A673 (cell line): ENCODE measurements around the gene FHIT. TPM values are rescaled to one million over a fixed set of nuclear protein-coding genes. Genes with fewer than 3 reads are reported as not detected.

Experiments used
- Bru-seq: library from RNA; stranded (reverse); fragments of 400-500 nt; gene quantifications from one replicate; lab custom pipeline; 2021; lab: Mats Ljungman, UMichigan
- BruChase-seq, 2 experiments: library from RNA; stranded (reverse); fragments of 400-500 nt; gene quantifications; one replicate each; lab custom pipeline; 2021; lab: Mats Ljungman, UMichigan
- BruUV-seq: library from RNA; stranded (reverse); fragments of 400-500 nt; replicated peaks from 2 replicates; lab custom pipeline; 2021; lab: Mats Ljungman, UMichigan
- CTCF ChIA-PET: fragments of 300-600 bp; sonication (Branson Sonifier 250); formaldehyde crosslinking; loops from one replicate; lab custom pipeline; 2022; ENCODE audit warnings: antibody characterized with exemption; lab: Charles Lee
- POLR2A ChIA-PET: fragments of 300-600 bp; sonication (Branson Sonifier 250); formaldehyde crosslinking; loops from one replicate; lab custom pipeline; 2022; ENCODE audit warnings: antibody characterized with exemption; ENCODE audit not compliant: low non-redundant PET; lab: Charles Lee
- DNase-seq: peaks from one replicate; pipeline ENCODE4 v3.0.0-alpha.2; 2015; ENCODE audit warnings: low spot score
- H3K27ac ChIP-seq: fragments of 200-600 bp; sonication (generic); 2 replicates; pipeline ENCODE4 v1.5.1; 2016; ENCODE audit warnings: mixed run types, low read depth, mild to moderate bottlenecking, mixed read lengths, antibody characterized with exemption, low read length; ENCODE audit not compliant: poor library complexity, severe bottlenecking
- H3K27me3 ChIP-seq: fragments of 200-600 bp; sonication (generic); replicated peaks from 2 replicates; pipeline ENCODE4 v1.6.1; 2017; ENCODE audit warnings: mixed run types, low read depth, mild to moderate bottlenecking, mixed read lengths, antibody characterized with exemption, low read length; ENCODE audit not compliant: insufficient read depth, poor library complexity
- H3K36me3 ChIP-seq: fragments of 200-600 bp; sonication (generic); 2 replicates; pipeline ENCODE4 v1.6.1; 2016; ENCODE audit warnings: mixed run types, mild to moderate bottlenecking, mixed read lengths, antibody characterized with exemption, low read length; ENCODE audit not compliant: insufficient read depth, poor library complexity, severe bottlenecking
- H3K4me1 ChIP-seq: fragments of 200-600 bp; sonication (generic); 2 replicates; pipeline ENCODE4 v1.6.1; 2017; ENCODE audit warnings: mixed run types, mild to moderate bottlenecking, mixed read lengths, antibody characterized with exemption, low read length; ENCODE audit not compliant: insufficient read depth, poor library complexity, severe bottlenecking
- H3K4me3 ChIP-seq: fragments of 200-600 bp; sonication (generic); 2 replicates; pipeline ENCODE4 v1.5.1; 2016; ENCODE audit warnings: low read depth, mixed run types, mild to moderate bottlenecking, mixed read lengths, low read length; ENCODE audit not compliant: poor library complexity, severe bottlenecking
- H3K9me3 ChIP-seq: fragments of 200-600 bp; sonication (generic); 2 replicates; pipeline ENCODE4 v1.6.1; 2016; ENCODE audit warnings: mixed run types, low read depth, mild to moderate bottlenecking, mixed read lengths, antibody characterized with exemption, low read length; ENCODE audit not compliant: poor library complexity, severe bottlenecking
- CTCF ChIP-seq: fragments of 300-800, 200-600 bp; sonication (generic); conservative IDR thresholded peaks from 2 replicates; pipeline ENCODE4 v1.5.1; 2017; ENCODE audit warnings: low read depth, mild to moderate bottlenecking, antibody characterized with exemption, low read length, moderate library complexity, mixed read lengths
- EZH2 ChIP-seq: fragments of 200-600 bp; sonication (generic); IDR thresholded peaks from 2 replicates; pipeline ENCODE4 v1.6.1; 2017; ENCODE audit warnings: borderline replicate concordance, low read depth, mild to moderate bottlenecking, mixed read lengths, antibody characterized with exemption, low read length; ENCODE audit not compliant: poor library complexity, severe bottlenecking
- intact Hi-C: fragments of 100-400 bp; cut with micrococcal nuclease; formaldehyde crosslinking; loops from one replicate; pipeline ENCODE4 v1.10.0; 2022; ENCODE audit not compliant: unreplicated experiment
- long read RNA-seq: library from polyadenylated mRNA; stranded (forward); transcript quantifications from one replicate; pipeline ENCODE4 v2.0.0, GENCODE V29; 2022
- total RNA-seq: library from RNA; stranded (reverse); gene quantifications from 2 replicates; pipeline ENCODE4 v1.2.3, GENCODE V29; 2021

FHIT gene
- not detected in 2 replicates for total RNA-seq
- percentile 14 among the genes with signal in this experiment for Bru-seq, nascent RNA
- percentile 23 among the genes with signal in this experiment for BruChase-seq, experiment 1, labeled RNA remaining after a 2-hour chase
- percentile 21 among the genes with signal in this experiment for BruChase-seq, experiment 2, labeled RNA remaining after a 6-hour chase
- long read RNA-seq = 0 reads

GRCh38 chr3:61251174-61251972 lies at the start of gene FHIT:
Gene FHIT, minus strand, starts transcription at chr3:61251452.
- intact Hi-C loops = no loop called here
- Histone ChIP-seq H3K27me3 (no peaks in the 10 kb centered on the region), H3K27ac (no peak within 1 kb of the TSS), H3K4me3 (peak within 1 kb of the TSS; percentile 54), H3K36me3 (no peaks in the 10 kb centered on the region), H3K9me3 (no peaks in the 10 kb centered on the region), H3K4me1 (no peaks in the 10 kb centered on the region)
- peak; percentile 87 for DNase-seq
- no TSS peak for BruUV-seq
- CTCF ChIA-PET = no interaction called here
- TF ChIP-seq EZH2 (no peak), CTCF (no peak)
- POLR2A ChIA-PET = no interaction called here

- no peak for TF ChIP-seq CTCF
- TF ChIP-seq EZH2 = no peak
- Histone ChIP-seq H3K4me1 (no peaks in the 10 kb centered on the region), H3K27me3 (no peaks in the 10 kb centered on the region), H3K4me3 (no peak overlapping the region), H3K9me3 (no peaks in the 10 kb centered on the region), H3K27ac (no peak overlapping the region), H3K36me3 (no peaks in the 10 kb centered on the region)
- CTCF ChIA-PET = no interaction called here
- POLR2A ChIA-PET = no interaction called here
- DNase-seq = no peak
- intact Hi-C loops = no loop called here
- no TSS peak for BruUV-seq
These were observed 49.5 kb upstream of the FHIT start for GRCh38 chr3:61300786-61301185.

DNA sequence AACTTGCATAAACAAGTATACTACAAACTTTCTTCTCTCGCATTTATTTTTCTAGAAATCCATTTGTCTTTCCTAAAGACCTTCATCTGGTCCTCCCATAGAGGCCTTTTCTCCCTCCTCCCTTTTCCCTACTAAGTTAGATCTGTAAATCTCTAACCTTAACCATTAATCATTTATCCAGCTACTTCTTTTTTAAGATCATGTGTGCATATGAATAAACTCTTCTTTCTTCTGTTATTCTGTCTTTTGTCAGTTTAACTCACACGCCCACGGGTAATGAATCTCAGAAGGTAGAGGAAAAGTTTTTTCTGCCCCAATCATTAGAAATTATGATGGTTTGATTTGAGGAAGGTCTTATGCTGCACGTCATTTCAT lies 48.7 kb upstream of the FHIT start:
- POLR2A ChIA-PET = no interaction called here
- Histone ChIP-seq H3K27ac (no peak overlapping the region), H3K9me3 (no peaks in the 10 kb centered on the region), H3K36me3 (no peaks in the 10 kb centered on the region), H3K4me3 (no peak overlapping the region), H3K27me3 (no peaks in the 10 kb centered on the region), H3K4me1 (no peaks in the 10 kb centered on the region)
- DNase-seq = no peak
- intact Hi-C loops = no loop called here
- TF ChIP-seq CTCF = no peak
- TF ChIP-seq EZH2 = no peak
- CTCF ChIA-PET = no interaction called here
- no TSS peak for BruUV-seq
